CD4-positive, alpha-beta memory T cell (primary cell): ENCODE data around the gene ACP2. TPM values are rescaled to one million over a fixed set of nuclear protein-coding genes. Genes with fewer than 3 reads are reported as not detected.

Source experiments
- CTCF ChIA-PET: fragments of 350-600 bp; sonication (Branson Sonifier 250); formaldehyde crosslinking; loops from one replicate; lab custom pipeline; 2021; ENCODE audit warnings: inconsistent platforms; ENCODE audit not compliant: partially characterized antibody; lab: Charles Lee
- POLR2A ChIA-PET: fragments of 350-600 bp; sonication (Branson Sonifier 250); formaldehyde crosslinking; loops from one replicate; lab custom pipeline; 2021; ENCODE audit not compliant: partially characterized antibody; lab: Charles Lee
- DNase-seq, 5 donors: peaks; one replicate each; pipeline versions ENCODE4 v3.0.0 to v3.0.0-alpha.2; 2020 to 2022; ENCODE audit warnings: mixed read lengths in 1 of 5
- H3K27ac ChIP-seq: one replicate; pipeline ENCODE4 v1.7.0; 2013; ENCODE audit warnings: low read depth, low read length
- H3K27me3 ChIP-seq: 2 replicates; pipeline ENCODE4 v1.7.0; 2013; ENCODE audit warnings: mild to moderate bottlenecking, low read length, moderate library complexity; ENCODE audit not compliant: insufficient read depth
- H3K36me3 ChIP-seq: 2 replicates; pipeline ENCODE4 v1.7.0; 2013; ENCODE audit warnings: mild to moderate bottlenecking, low read length, moderate library complexity; ENCODE audit not compliant: insufficient read depth
- H3K4me1 ChIP-seq: 2 replicates; pipeline ENCODE4 v1.7.0; 2013; ENCODE audit warnings: mild to moderate bottlenecking, low read length, moderate library complexity; ENCODE audit not compliant: insufficient read depth
- H3K4me3 ChIP-seq, 2 donors: one replicate each; pipeline ENCODE4 v1.7.0; 2013; ENCODE audit warnings: low read length in 2 of 2, mild to moderate bottlenecking in 1 of 2
- H3K9me3 ChIP-seq, 2 donors: one replicate each; pipeline ENCODE4 v1.7.0; 2013; ENCODE audit warnings: low read length in 2 of 2, control low read depth in 1 of 2; ENCODE audit not compliant: control insufficient read depth in 1 of 2
- H3K27ac Mint-ChIP-seq, 7 donors: one replicate each; pipeline ENCODE4 v1.8.0; 2020 to 2021; ENCODE audit warnings: mixed read lengths in 7 of 7, mild to moderate bottlenecking in 6 of 7, inconsistent platforms in 3 of 7, moderate library complexity in 3 of 7
- H3K27me3 Mint-ChIP-seq, 2 donors: one replicate each; pipeline ENCODE4 v1.8.0; 2020 to 2021; ENCODE audit warnings: mixed read lengths in 2 of 2
- H3K36me3 Mint-ChIP-seq, 2 donors: one replicate each; pipeline ENCODE4 v1.8.0; 2020 to 2021; ENCODE audit warnings: mixed read lengths in 2 of 2, inconsistent platforms in 1 of 2, mild to moderate bottlenecking in 1 of 2
- H3K4me1 Mint-ChIP-seq, 4 donors: one replicate each; pipeline ENCODE4 v1.8.0; 2020 to 2021; ENCODE audit warnings: mixed read lengths in 4 of 4, mild to moderate bottlenecking in 1 of 4
- H3K4me3 Mint-ChIP-seq, 8 donors: one replicate each; pipeline ENCODE4 v1.8.0; 2020 to 2021; ENCODE audit warnings: mixed read lengths in 8 of 8, mild to moderate bottlenecking in 7 of 8, moderate library complexity in 6 of 8, inconsistent platforms in 3 of 8
- H3K9me3 Mint-ChIP-seq, 8 donors: one replicate each; pipeline ENCODE4 v1.8.0; 2020 to 2021; ENCODE audit warnings: mixed read lengths in 8 of 8, mild to moderate bottlenecking in 5 of 8, inconsistent platforms in 3 of 8, moderate library complexity in 1 of 8
- intact Hi-C: fragments of 100-400 bp; cut with micrococcal nuclease; formaldehyde crosslinking; loops from one replicate; pipeline ENCODE4 v1.15.1; 2023
- polyA plus RNA-seq, 2 donors: library from polyadenylated mRNA; unstranded; fragments of 300-500 nt; fragmentation: Illumina TruSeq; gene quantifications; one replicate each; pipeline ENCODE4 v1.2.3, GENCODE V29; 2021
- total RNA-seq, 2 experiments: library from RNA; stranded (reverse); gene quantifications; one replicate each; pipeline ENCODE4 v1.2.3, GENCODE V29; 2021

ACP2 gene
- total and polyA plus RNA-seq, 4 experiments from 2014 or later, result 11.4 to 23.7 (median 21.3) TPM

- Histone ChIP-seq H3K4me3 (no peak overlapping the region), H3K9me3 (no peaks in the 10 kb centered on the region), H3K27ac (no peak overlapping the region), H3K27me3 (no peaks in the 10 kb centered on the region), H3K36me3 (peaks cover 40% of the 10 kb centered on the region), H3K4me1 (peaks cover 20% of the 10 kb centered on the region)
- intact Hi-C loops, result loop anchor here (5.0 kb wide), 1 partner anchor 332 kb away; the partner anchor contains the start of genes KBTBD4 and NDUFS3
- Mint-ChIP-seq H3K27ac (peak overlapping the region in 5 of 7 donors; percentile 8 to 70 (median 46)), H3K4me1 (peaks cover 12 to 31% (median 22%) of the 10 kb centered on the region in 4 donors), H3K36me3 (peaks cover 25 to 65% of the 10 kb centered on the region in 2 donors), H3K27me3 (no peaks in the 10 kb centered on the region), H3K9me3 (no peaks in the 10 kb centered on the region), H3K4me3 (no peak overlapping the region)
- ChIA-PET CTCF (interaction anchor here (1.3 to 4.7 kb wide), 4 partner anchors 11 to 59 kb away, joined by 3 to 28 read pairs (median 4); partner anchors contain the start of genes DDB2 and NR1H3), POLR2A (interaction anchor here (3.9 kb wide), 1 partner anchor 30 kb away, joined by 92 read pairs; the partner anchor contains the start of gene DDB2)
- no peak for DNase-seq
These were observed 2.8 kb downstream of the ACP2 start for GRCh38 chr11:47245611-47246357.

- H3K9me3 Mint-ChIP-seq, result no peaks in the 10 kb centered on the region
These were observed 3.9 kb downstream of the ACP2 start for GRCh38 chr11:47244448-47245350.

GRCh38 chr11:47243454-47243853 lies 5.2 kb downstream of the ACP2 start:
- Histone ChIP-seq H3K4me1 (peaks cover 14% of the 10 kb centered on the region), H3K27me3 (no peaks in the 10 kb centered on the region), H3K36me3 (peaks cover 57% of the 10 kb centered on the region), H3K9me3 (no peaks in the 10 kb centered on the region), H3K27ac (no peak overlapping the region), H3K4me3 (no peak overlapping the region)
- no peak for DNase-seq
- no peaks in the 10 kb centered on the region for H3K27me3 Mint-ChIP-seq
- no peak overlapping the region for H3K4me3 Mint-ChIP-seq
- no peaks in the 10 kb centered on the region for H3K9me3 Mint-ChIP-seq
- H3K4me1 Mint-ChIP-seq, result peaks cover 10 to 21% (median 14%) of the 10 kb centered on the region in 4 donors
- intact Hi-C loops, result no loop called here
- peak overlapping the region in 4 of 7 donors; percentile 27 to 86 (median 52) for H3K27ac Mint-ChIP-seq
- CTCF ChIA-PET, result no interaction called here
- POLR2A ChIA-PET, result interaction anchor here (0.9 kb wide), 1 partner anchor 57 kb away, joined by 3 read pairs; the partner anchor contains the start of gene PACSIN3
- H3K36me3 Mint-ChIP-seq, result peaks cover 32 to 79% of the 10 kb centered on the region in 2 donors

More at GRCh38 chr11:47244448-47245350, 3.9 kb downstream of the ACP2 start:
- Histone ChIP-seq H3K4me3 (no peak overlapping the region), H3K4me1 (peaks cover 20% of the 10 kb centered on the region), H3K36me3 (peaks cover 46% of the 10 kb centered on the region), H3K9me3 (no peaks in the 10 kb centered on the region), H3K27ac (no peak overlapping the region), H3K27me3 (no peaks in the 10 kb centered on the region)
- CTCF ChIA-PET, result interaction anchor here (1.6 kb wide), 1 partner anchor 9 kb away, joined by 3 read pairs; no protein-coding TSS in a partner anchor
- H3K27ac Mint-ChIP-seq, result peak overlapping the region in 2 of 7 donors; percentile 11 to 35
- H3K36me3 Mint-ChIP-seq, result peaks cover 29 to 75% of the 10 kb centered on the region in 2 donors
- intact Hi-C loops, result loop anchor here (5.0 kb wide), 1 partner anchor 333 kb away; the partner anchor contains the start of genes KBTBD4 and NDUFS3
- no peak overlapping the region for H3K4me3 Mint-ChIP-seq
- peaks cover 13 to 31% (median 22%) of the 10 kb centered on the region in 4 donors for H3K4me1 Mint-ChIP-seq
- POLR2A ChIA-PET, result interaction anchor here (1.1 kb wide), 1 partner anchor 29 kb away, joined by 3 read pairs; no protein-coding TSS in a partner anchor
- no peaks in the 10 kb centered on the region for H3K27me3 Mint-ChIP-seq
- no peak for DNase-seq

- H3K4me3 Mint-ChIP-seq, result no peak overlapping the region
- H3K9me3 ChIP-seq, result no peaks in the 10 kb centered on the region
- H3K36me3 Mint-ChIP-seq, result peaks cover 33 to 82% of the 10 kb centered on the region in 2 donors
- peaks cover 8% of the 10 kb centered on the region for H3K4me1 ChIP-seq
- no peaks in the 10 kb centered on the region for H3K27me3 ChIP-seq
- H3K4me3 ChIP-seq, result no peak overlapping the region
- ChIA-PET POLR2A (interaction anchor here (0.8 to 1.5 kb wide), 2 partner anchors 19 to 27 kb away, joined by 3 to 7 read pairs; no protein-coding TSS in a partner anchor), CTCF (interaction anchor here (1.5 to 1.6 kb wide), 2 partner anchors 17 to 26 kb away, joined by 3 to 9 read pairs; no protein-coding TSS in a partner anchor)
- no peak for DNase-seq
- no peaks in the 10 kb centered on the region for H3K27me3 Mint-ChIP-seq
- H3K36me3 ChIP-seq, result peaks cover 57% of the 10 kb centered on the region
- intact Hi-C loops, result no loop called here
- no peaks in the 10 kb centered on the region for H3K9me3 Mint-ChIP-seq
- H3K4me1 Mint-ChIP-seq, result peaks cover 5 to 14% (median 9%) of the 10 kb centered on the region in 4 donors
- no peak overlapping the region for H3K27ac ChIP-seq
- peak overlapping the region in 4 of 7 donors; percentile 41 to 86 (median 58) for H3K27ac Mint-ChIP-seq
These were observed 5.9 kb downstream of the ACP2 start for GRCh38 chr11:47242596-47243192.

DNA sequence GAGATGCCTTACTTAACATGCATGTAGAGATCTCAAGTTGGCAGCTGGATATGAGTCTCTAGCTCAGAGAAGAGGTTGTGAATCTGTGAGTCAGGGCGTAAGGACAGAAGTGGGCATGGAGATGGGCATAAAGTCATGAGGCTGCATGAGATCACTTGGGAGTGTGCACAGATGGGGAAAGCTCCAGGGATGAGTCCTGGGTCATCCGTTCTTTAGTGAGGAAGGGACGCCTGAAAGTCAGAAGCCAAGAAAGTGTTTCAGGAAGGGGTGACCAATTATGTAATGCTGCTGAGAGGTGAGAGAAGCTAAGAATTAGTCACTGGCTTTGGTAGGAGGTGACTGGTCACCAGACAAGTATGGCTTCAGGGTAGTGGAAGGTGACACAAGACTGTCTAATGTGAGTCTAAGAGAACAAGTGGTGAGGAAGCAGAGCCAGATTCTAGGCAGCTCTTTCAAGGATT lies 6.7 kb downstream of the ACP2 start:
- CTCF ChIA-PET, result interaction anchor here (1.1 to 1.6 kb wide), 3 partner anchors 17 to 132 kb away, joined by 3 to 9 read pairs (median 3); no protein-coding TSS in a partner anchor
- no peaks in the 10 kb centered on the region for H3K9me3 Mint-ChIP-seq
- Histone ChIP-seq H3K36me3 (peaks cover 57% of the 10 kb centered on the region), H3K4me3 (no peak overlapping the region), H3K27ac (no peak overlapping the region), H3K4me1 (no peaks in the 10 kb centered on the region), H3K9me3 (no peaks in the 10 kb centered on the region), H3K27me3 (no peaks in the 10 kb centered on the region)
- intact Hi-C loops, result no loop called here
- POLR2A ChIA-PET, result interaction anchor here (0.6 to 1.5 kb wide), 3 partner anchors 20 to 508 kb away, joined by 3 to 7 read pairs (median 3); no protein-coding TSS in a partner anchor
- no peaks in the 10 kb centered on the region for H3K27me3 Mint-ChIP-seq
- no peak overlapping the region for H3K4me3 Mint-ChIP-seq
- DNase-seq, result no peak
- peak overlapping the region in 5 of 7 donors; percentile 3 to 81 (median 41) for H3K27ac Mint-ChIP-seq
- H3K4me1 Mint-ChIP-seq, result peaks cover 4 to 10% (median 5%) of the 10 kb centered on the region in 4 donors
- peaks cover 34 to 82% of the 10 kb centered on the region in 2 donors for H3K36me3 Mint-ChIP-seq

- peaks cover 5 to 25% (median 13%) of the 10 kb centered on the region in 4 donors for H3K4me1 Mint-ChIP-seq
- Histone ChIP-seq H3K27me3 (no peaks in the 10 kb centered on the region), H3K9me3 (no peaks in the 10 kb centered on the region), H3K27ac (no peak overlapping the region), H3K4me3 (no peak overlapping the region), H3K36me3 (peaks cover 44% of the 10 kb centered on the region), H3K4me1 (peaks cover 16% of the 10 kb centered on the region)
- intact Hi-C loops, result no loop called here
- H3K9me3 Mint-ChIP-seq, result no peaks in the 10 kb centered on the region
- ChIA-PET CTCF (interaction anchor here (0.7 to 1.1 kb wide), 2 partner anchors 27 to 215 kb away, joined by 3 read pairs; no protein-coding TSS in a partner anchor), POLR2A (interaction anchor here (1.2 to 7.8 kb wide), 2 partner anchors 8 to 19 kb away, joined by 4 to 43 read pairs; partner anchors contain the start of gene ACP2)
- no peaks in the 10 kb centered on the region for H3K27me3 Mint-ChIP-seq
- H3K4me3 Mint-ChIP-seq, result no peak overlapping the region
- no peak for DNase-seq
- H3K27ac Mint-ChIP-seq, result peak overlapping the region in 2 of 7 donors; percentile 17 to 47
- H3K36me3 Mint-ChIP-seq, result peaks cover 35 to 71% of the 10 kb centered on the region in 2 donors
These were observed 8.8 kb downstream of the ACP2 start for GRCh38 chr11:47239852-47240251.
